Neural progenitor cell (in vitro differentiated cells): ENCODE results near the gene HOATZ. TPM values are rescaled to one million over a fixed set of nuclear protein-coding genes. Genes with fewer than 3 reads are reported as not detected.

Experiments
- DNase-seq: peaks from one replicate; pipeline ENCODE4 v3.0.0-alpha.2; 2016; ENCODE audit warnings: low spot score
- H2AFZ ChIP-seq: fragments of 200-600 bp; sonication (generic); replicated peaks from 2 replicates; pipeline ENCODE4 v1.6.1; 2016; ENCODE audit warnings: antibody characterized with exemption
- H3F3A ChIP-seq: fragments of 200-600 bp; sonication (generic); 2 replicates; pipeline ENCODE4 v1.6.1; 2016; ENCODE audit warnings: antibody characterized with exemption, low read depth
- H3K27ac ChIP-seq: fragments of 200-600 bp; sonication (generic); 2 replicates; pipeline ENCODE4 v1.5.1; 2016; ENCODE audit warnings: mild to moderate bottlenecking
- H3K27me3 ChIP-seq: fragments of 200-600 bp; sonication (generic); 2 replicates; pipeline ENCODE4 v1.6.1; 2016; ENCODE audit warnings: mild to moderate bottlenecking, moderate library complexity
- H3K36me3 ChIP-seq: fragments of 200-600 bp; sonication (generic); 2 replicates; pipeline ENCODE4 v1.5.1; 2016
- H3K4me1 ChIP-seq: fragments of 200-600 bp; sonication (generic); 2 replicates; pipeline ENCODE4 v1.6.1; 2016; ENCODE audit warnings: mixed run types
- H3K4me2 ChIP-seq: fragments of 200-600 bp; sonication (generic); 2 replicates; pipeline ENCODE4 v1.6.1; 2016
- H3K4me3 ChIP-seq: fragments of 200-600 bp; sonication (generic); 2 replicates; pipeline ENCODE4 v1.5.1; 2016
- H3K79me2 ChIP-seq: fragments of 200-600 bp; sonication (generic); 2 replicates; pipeline ENCODE4 v1.6.1; 2016; ENCODE audit warnings: low read depth
- H3K9ac ChIP-seq: fragments of 200-600 bp; sonication (generic); 2 replicates; pipeline ENCODE4 v1.6.1; 2016
- H3K9me3 ChIP-seq: fragments of 200-600 bp; sonication (generic); 2 replicates; pipeline ENCODE4 v1.5.1; 2016; ENCODE audit warnings: low read depth
- H4K20me1 ChIP-seq: fragments of 200-600 bp; sonication (generic); 2 replicates; pipeline ENCODE4 v1.6.1; 2016; ENCODE audit warnings: low read depth
- H3K27ac Mint-ChIP-seq: 3 replicates; pipeline ENCODE4 v1.8.0; 2021; ENCODE audit warnings: mixed read lengths
- H3K27me3 Mint-ChIP-seq: 2 replicates; pipeline ENCODE4 v1.8.0; 2022; ENCODE audit warnings: low read depth, mild to moderate bottlenecking, inconsistent platforms, moderate library complexity, mixed read lengths; ENCODE audit not compliant: insufficient read depth
- H3K36me3 Mint-ChIP-seq: 3 replicates; pipeline ENCODE4 v1.8.0; 2021; ENCODE audit warnings: mixed read lengths
- H3K4me1 Mint-ChIP-seq: 3 replicates; pipeline ENCODE4 v1.8.0; 2021; ENCODE audit warnings: mixed read lengths
- H3K4me3 Mint-ChIP-seq: 3 replicates; pipeline ENCODE4 v1.8.0; 2021; ENCODE audit warnings: mild to moderate bottlenecking, moderate library complexity, mixed read lengths
- H3K9me3 Mint-ChIP-seq: 3 replicates; pipeline ENCODE4 v1.8.0; 2020; ENCODE audit warnings: mixed read lengths
- EZH2 ChIP-seq: fragments of 200-600 bp; sonication (generic); IDR thresholded peaks from 2 replicates; pipeline ENCODE4 v1.6.1; 2017; ENCODE audit warnings: antibody characterized with exemption, mild to moderate bottlenecking, moderate library complexity
- EZH2phosphoT487 ChIP-seq: fragments of 200-600 bp; sonication (generic); IDR thresholded peaks from 2 replicates; pipeline ENCODE4 v1.6.1; 2017; ENCODE audit warnings: antibody characterized with exemption
- total RNA-seq: library from RNA; depleted of rRNA; stranded (reverse); fragments of >200 nt; gene quantifications from 2 replicates; pipeline ENCODE4 v1.2.3, GENCODE V29; 2015; ENCODE audit warnings: low replicate concordance
- TF ChIP-seq, protein P1 (sequence below): fragments of 200-600 bp; sonication (generic); IDR thresholded peaks from 2 replicates; pipeline ENCODE4 v1.5.1; 2017; ENCODE audit warnings: antibody characterized with exemption, mild to moderate bottlenecking

HOATZ gene
- total RNA-seq, 1 donor from 2014 or later: not detected

DNA sequence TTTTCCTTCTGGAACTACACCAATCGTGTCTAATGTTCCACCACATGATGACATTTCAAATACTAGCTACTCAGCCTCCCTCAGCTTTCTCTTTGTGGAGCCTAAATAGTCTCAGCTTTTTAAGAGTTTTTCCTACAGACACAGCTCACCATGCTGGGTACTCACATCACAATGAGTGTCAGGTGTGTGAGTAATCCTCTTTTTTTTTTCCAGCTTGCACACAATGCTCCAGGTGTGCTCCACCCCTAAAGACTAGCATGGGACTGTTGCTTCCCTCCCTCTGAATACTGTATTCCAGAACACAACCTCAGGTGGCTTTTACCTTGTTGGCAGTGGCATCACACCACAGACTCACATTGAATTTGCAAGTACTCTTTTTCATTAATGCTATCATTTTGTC lies 14.1 kb upstream of the HOATZ start:
- Histone ChIP-seq H3K27ac (no peak overlapping the region), H3F3A (no peaks in the 10 kb centered on the region), H3K4me1 (no peaks in the 10 kb centered on the region), H2AFZ (no peak overlapping the region), H3K9ac (no peak overlapping the region), H3K79me2 (no peaks in the 10 kb centered on the region), H3K9me3 (no peaks in the 10 kb centered on the region), H4K20me1 (no peaks in the 10 kb centered on the region), H3K4me2 (no peak overlapping the region), H3K4me3 (no peak overlapping the region), H3K36me3 (no peaks in the 10 kb centered on the region), H3K27me3 (peaks cover 91% of the 10 kb centered on the region)
- TF ChIP-seq EZH2: no peak
- TF ChIP-seq, protein P1, sequence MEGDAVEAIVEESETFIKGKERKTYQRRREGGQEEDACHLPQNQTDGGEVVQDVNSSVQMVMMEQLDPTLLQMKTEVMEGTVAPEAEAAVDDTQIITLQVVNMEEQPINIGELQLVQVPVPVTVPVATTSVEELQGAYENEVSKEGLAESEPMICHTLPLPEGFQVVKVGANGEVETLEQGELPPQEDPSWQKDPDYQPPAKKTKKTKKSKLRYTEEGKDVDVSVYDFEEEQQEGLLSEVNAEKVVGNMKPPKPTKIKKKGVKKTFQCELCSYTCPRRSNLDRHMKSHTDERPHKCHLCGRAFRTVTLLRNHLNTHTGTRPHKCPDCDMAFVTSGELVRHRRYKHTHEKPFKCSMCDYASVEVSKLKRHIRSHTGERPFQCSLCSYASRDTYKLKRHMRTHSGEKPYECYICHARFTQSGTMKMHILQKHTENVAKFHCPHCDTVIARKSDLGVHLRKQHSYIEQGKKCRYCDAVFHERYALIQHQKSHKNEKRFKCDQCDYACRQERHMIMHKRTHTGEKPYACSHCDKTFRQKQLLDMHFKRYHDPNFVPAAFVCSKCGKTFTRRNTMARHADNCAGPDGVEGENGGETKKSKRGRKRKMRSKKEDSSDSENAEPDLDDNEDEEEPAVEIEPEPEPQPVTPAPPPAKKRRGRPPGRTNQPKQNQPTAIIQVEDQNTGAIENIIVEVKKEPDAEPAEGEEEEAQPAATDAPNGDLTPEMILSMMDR: no peak
- TF ChIP-seq EZH2phosphoT487: no peak
- H3K27me3 Mint-ChIP-seq: peaks cover under 1% of the 10 kb centered on the region
- no peak overlapping the region for H3K27ac Mint-ChIP-seq
- DNase-seq: no peak
- H3K4me1 Mint-ChIP-seq: no peaks in the 10 kb centered on the region
- no peak overlapping the region for H3K4me3 Mint-ChIP-seq
- no peaks in the 10 kb centered on the region for H3K36me3 Mint-ChIP-seq
- H3K9me3 Mint-ChIP-seq: no peaks in the 10 kb centered on the region

DNA sequence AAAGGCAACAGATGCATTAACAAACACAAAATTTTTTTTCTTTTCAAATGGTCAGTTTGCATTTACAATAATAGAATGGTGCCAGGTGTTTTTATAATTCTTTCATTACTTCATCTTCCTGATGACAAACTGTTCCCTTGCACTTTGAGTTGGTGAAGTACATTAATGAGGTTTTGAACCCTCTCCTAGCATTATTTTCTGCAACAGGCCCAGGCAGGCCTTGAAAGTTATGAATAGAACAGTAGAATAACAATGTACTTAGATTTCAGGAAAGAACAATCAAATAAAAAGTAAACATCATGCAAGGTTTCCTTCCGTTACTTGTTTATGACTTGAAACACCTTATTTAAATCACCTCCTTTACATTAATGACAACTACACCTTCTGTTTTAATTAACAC lies 12.0 kb upstream of the HOATZ start:
- H3K36me3 ChIP-seq: no peaks in the 10 kb centered on the region
- Mint-ChIP-seq H3K4me1 (no peaks in the 10 kb centered on the region), H3K27me3 (no peaks in the 10 kb centered on the region), H3K4me3 (no peak overlapping the region), H3K9me3 (no peaks in the 10 kb centered on the region), H3K36me3 (no peaks in the 10 kb centered on the region), H3K27ac (no peak overlapping the region)
- H3K27me3 ChIP-seq: peaks cover 78% of the 10 kb centered on the region
- H2AFZ ChIP-seq: no peak overlapping the region
- no peak for DNase-seq
- no peak overlapping the region for H3K27ac ChIP-seq
- H3K4me1 ChIP-seq: no peaks in the 10 kb centered on the region
- H3K9me3 ChIP-seq: no peaks in the 10 kb centered on the region
- no peaks in the 10 kb centered on the region for H3K79me2 ChIP-seq
- TF ChIP-seq, protein P1: no peak
- TF ChIP-seq EZH2: no peak
- no peak for TF ChIP-seq EZH2phosphoT487
- H3F3A ChIP-seq: no peaks in the 10 kb centered on the region
- H3K4me3 ChIP-seq: no peak overlapping the region
- no peak overlapping the region for H3K9ac ChIP-seq
- no peak overlapping the region for H3K4me2 ChIP-seq
- H4K20me1 ChIP-seq: no peaks in the 10 kb centered on the region

DNA sequence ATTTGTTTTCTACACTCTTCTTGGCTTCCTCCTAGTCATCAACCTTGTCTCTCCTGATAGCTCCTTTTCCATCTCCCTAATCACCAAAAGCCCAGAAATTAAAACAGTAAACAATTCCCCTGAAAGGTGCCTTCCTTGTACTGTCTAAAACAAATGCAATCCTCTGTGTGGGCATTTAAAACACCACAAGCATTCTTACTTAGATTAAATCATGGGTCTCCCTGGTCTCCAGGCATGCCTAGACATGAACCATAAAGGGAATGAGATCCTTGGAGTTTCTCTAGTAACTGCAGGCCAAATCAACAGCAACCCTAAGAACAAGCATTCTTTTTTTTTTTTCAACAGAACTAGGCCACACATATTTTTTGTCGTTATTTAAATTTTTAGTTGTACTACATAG lies 4.3 kb upstream of the HOATZ start:
- Histone ChIP-seq H3K4me2 (no peak overlapping the region), H3K9me3 (no peaks in the 10 kb centered on the region), H3K27me3 (peaks cover 66% of the 10 kb centered on the region), H3K36me3 (no peaks in the 10 kb centered on the region), H3F3A (peaks cover 20% of the 10 kb centered on the region), H3K4me1 (peaks cover 5% of the 10 kb centered on the region), H3K9ac (no peak overlapping the region), H4K20me1 (peaks cover 18% of the 10 kb centered on the region), H3K27ac (no peak overlapping the region), H2AFZ (no peak overlapping the region), H3K79me2 (no peaks in the 10 kb centered on the region), H3K4me3 (no peak overlapping the region)
- DNase-seq: no peak
- Mint-ChIP-seq H3K36me3 (no peaks in the 10 kb centered on the region), H3K9me3 (no peaks in the 10 kb centered on the region), H3K27ac (no peak overlapping the region), H3K4me1 (peaks cover 16% of the 10 kb centered on the region), H3K27me3 (peaks cover 28% of the 10 kb centered on the region), H3K4me3 (no peak overlapping the region)
- TF ChIP-seq EZH2 (no peak), EZH2phosphoT487 (no peak)
- TF ChIP-seq, protein P1: no peak
